ENCODE measurements around the gene NINJ1.
A peak's percentile ranks its signal among the peaks of the same experiment; 100 is the strongest.
"Not testable (repeated sequence)": the region's sequence is repeated elsewhere in the genome, so short reads cannot be mapped to it uniquely, and the experiment has no call there.

Gene NINJ1

DNA sequence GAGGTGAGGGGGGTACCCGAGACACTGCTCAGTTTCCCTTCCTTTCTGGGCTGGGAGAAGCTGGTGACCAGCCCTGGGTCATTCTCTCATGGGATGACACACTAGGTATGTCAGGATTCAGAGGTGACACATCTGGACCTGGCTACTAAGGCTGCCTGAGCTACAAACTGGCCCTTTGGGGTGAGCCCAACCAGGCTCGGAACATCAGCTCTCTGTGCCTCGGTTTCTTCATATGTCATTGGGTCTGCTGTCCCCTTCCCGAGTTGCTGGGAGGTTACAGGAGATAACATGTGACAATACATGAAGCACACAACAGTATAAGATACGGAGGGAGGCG, 26.3 kb downstream of the NINJ1 start:
- TF ChIP-seq, protein P1, sequence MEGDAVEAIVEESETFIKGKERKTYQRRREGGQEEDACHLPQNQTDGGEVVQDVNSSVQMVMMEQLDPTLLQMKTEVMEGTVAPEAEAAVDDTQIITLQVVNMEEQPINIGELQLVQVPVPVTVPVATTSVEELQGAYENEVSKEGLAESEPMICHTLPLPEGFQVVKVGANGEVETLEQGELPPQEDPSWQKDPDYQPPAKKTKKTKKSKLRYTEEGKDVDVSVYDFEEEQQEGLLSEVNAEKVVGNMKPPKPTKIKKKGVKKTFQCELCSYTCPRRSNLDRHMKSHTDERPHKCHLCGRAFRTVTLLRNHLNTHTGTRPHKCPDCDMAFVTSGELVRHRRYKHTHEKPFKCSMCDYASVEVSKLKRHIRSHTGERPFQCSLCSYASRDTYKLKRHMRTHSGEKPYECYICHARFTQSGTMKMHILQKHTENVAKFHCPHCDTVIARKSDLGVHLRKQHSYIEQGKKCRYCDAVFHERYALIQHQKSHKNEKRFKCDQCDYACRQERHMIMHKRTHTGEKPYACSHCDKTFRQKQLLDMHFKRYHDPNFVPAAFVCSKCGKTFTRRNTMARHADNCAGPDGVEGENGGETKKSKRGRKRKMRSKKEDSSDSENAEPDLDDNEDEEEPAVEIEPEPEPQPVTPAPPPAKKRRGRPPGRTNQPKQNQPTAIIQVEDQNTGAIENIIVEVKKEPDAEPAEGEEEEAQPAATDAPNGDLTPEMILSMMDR (IDR thresholded peaks at IDR 0.05; ENCODE audit: low read length, missing control alignments): no peak
- DNase-seq (ENCODE audit: low read depth): no peak
- no peak overlapping the region for H3K4me3 ChIP-seq (replicated peaks; ENCODE audit: low read depth, low read length)

DNA sequence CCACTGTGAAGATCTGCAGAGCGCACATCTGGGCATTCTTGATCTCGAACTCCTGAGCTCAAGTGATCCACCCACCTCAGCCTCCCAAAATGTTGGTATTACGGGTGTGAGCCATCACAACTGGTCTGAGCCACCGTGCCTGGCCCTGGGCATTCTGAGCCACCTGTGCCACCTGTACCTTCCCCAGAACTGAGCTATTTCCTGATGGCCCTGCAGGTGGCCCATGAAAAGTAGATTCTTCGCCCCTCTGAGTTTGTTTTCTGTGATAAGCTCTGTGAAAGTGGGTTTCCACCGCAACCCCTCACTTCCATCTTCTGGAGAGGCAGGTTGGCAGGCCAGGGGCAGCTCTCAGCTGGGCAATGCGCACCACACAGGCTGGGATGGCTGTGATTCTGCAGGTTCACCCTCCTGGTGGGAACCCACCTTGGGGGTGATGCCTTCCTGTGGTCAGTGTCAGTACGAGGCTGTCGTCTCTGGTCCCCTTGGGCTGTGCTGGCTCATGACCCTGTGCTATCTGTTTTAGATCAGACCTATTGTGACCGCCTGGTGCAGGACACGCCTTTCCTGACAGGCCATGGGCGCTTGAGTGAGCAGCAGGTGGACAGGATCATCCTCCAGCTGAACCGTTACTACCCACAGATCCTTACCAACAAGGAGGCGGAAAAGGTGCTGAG, 26.8 kb downstream of the NINJ1 start:
- no peak for DNase-seq (ENCODE audit: low read depth)
- TF ChIP-seq, protein P1 (IDR thresholded peaks at IDR 0.05; ENCODE audit: low read length, missing control alignments): no peak
- no peak overlapping the region for H3K4me3 ChIP-seq (replicated peaks; ENCODE audit: low read depth, low read length)

DNA sequence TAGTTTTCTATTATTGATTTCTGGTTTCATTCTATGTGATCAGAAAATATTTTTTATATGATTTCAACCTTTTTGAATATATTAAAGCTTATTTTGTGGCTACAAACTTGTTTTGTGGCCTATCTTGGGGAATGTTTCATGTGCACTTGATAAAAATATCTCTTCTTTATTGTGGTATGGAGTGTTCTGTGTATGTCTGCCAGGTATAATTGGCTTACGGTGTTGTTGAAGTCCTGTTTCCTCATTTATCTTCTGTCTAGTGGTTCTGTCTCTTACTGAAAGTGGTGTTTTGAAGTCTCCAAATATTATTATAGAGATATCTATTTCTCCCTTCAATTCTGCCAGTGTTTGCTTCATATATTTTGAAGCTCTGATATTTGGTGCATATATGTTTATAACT, 28.4 kb downstream of the NINJ1 start:
- TF ChIP-seq, protein P1 (IDR thresholded peaks at IDR 0.05; ENCODE audit: low read length, missing control alignments): no peak
- no peak for DNase-seq (ENCODE audit: low read depth)
- no peak overlapping the region for H3K4me3 ChIP-seq (replicated peaks; ENCODE audit: low read depth, low read length)

DNA sequence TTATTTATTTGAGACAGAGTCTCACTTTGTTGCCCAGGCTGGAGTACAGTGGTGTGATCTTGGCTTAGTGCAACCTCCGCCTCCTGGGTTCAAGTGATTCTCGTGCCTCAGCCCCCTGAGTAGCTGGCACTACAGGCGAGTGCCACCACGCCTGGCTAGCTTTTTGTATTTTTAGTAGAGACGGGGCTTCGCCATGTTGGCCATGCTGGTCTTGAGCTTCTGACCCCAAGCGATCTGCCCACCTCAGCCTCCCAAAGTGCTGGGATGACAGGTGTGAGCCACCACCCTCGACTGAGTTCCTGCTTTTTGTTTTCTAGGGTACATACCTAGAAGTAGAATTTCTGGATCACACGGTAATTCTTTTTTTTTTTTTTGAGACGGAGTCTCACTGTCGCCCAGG, 33.0 kb downstream of the NINJ1 start:
- not testable (repeated sequence) for H3K4me3 ChIP-seq (replicated peaks; ENCODE audit: low read depth, low read length); DNase-seq (ENCODE audit: low read depth)

DNA sequence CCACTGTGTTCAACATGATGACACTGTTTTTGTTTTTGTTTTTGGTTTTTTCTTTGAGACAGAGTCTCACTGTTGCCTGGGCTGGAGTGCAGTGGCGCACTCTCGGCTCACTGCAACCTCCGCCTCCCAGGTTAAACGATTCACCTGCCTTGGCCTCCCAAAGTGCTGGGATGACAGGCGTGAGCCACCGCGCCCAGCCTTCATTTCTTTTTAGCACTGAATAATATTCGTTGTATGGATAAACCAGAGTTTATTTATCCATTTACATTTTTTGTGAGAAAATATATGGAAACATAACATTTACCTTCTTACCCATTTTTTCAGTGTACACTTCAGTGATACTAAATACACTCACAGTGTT, 33.8 kb downstream of the NINJ1 start:
- DNase-seq (ENCODE audit: low read depth): no peak
- TF ChIP-seq, protein P1 (IDR thresholded peaks at IDR 0.05; ENCODE audit: low read length, missing control alignments): no peak
- no peak overlapping the region for H3K4me3 ChIP-seq (replicated peaks; ENCODE audit: low read depth, low read length)

DNA sequence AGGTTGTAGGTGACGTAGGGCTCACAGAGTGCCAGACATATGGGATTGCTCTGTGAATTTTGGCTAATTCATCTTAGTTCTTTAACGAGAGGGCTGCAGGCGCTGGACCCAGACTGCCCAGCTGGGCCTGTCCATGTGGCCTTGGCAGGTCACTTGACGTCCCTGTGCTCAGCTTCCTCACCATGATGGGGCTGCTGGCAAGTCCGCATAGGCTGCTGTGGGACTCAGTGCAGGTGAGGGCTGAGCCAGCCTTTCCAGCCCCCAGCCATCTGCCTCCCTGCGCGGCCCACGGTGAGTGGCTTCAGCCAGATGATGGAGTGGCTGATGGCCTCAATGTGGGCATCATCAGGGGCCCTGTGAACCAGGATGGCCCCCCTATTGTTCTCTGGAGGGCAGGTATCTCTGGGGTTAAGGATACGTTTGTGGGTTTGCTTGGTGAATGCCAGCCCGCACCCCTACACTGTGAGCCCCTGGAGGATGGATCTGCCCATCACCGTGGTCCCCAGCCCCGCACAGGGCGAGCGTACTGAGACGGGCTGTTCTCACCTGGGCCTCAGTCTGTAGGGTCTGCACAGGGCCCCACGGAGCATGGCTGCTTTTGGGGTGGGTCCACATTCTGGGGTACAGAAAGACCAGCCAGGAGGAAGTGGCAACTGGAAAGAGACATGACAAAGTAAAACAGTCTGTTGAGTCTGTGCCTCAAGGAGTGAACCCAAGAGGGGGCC, 34.3 kb downstream of the NINJ1 start:
- TF ChIP-seq, protein P1 (IDR thresholded peaks at IDR 0.05; ENCODE audit: low read length, missing control alignments): no peak
- H3K4me3 ChIP-seq (replicated peaks; ENCODE audit: low read depth, low read length): no peak overlapping the region
- no peak for DNase-seq (ENCODE audit: low read depth)

DNA sequence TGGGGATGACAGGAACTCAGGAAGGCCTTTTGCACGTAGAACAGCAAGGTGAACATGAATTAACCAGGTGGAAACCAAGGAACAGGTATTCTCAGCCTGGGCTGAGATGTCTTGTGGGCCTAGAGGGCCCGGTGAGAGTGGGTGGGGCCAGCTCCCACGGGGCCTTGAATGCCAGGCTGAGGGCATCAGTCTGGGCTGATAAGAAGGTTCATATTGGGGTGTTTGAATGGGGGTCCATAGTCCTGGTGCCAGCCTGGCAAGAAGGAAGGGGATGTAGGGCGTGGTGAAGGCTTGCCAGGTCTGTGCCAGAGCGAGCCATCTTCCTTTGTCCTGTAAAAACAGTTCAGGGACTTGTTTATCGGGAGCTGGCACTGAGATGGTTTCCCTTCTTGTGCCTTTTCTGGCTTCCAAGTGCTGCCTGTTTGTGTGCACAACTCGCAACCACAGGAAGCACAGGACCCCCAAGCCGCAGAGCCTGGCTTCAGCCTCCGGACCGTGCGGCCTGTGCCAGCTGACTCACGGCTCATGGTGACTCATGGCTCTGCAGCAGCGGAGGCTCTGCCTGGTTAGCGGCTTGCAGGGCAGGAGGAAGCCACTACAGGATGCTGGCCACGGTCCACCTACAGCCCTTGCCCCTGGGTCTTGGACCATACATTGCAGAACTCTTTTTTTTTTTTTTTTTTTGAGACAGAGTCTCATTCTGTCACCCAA, 35.7 kb downstream of the NINJ1 start:
- TF ChIP-seq, protein P1 (IDR thresholded peaks at IDR 0.05; ENCODE audit: low read length, missing control alignments): no peak
- peak overlapping the region; percentile 81 for H3K4me3 ChIP-seq (replicated peaks; ENCODE audit: low read depth, low read length)
- DNase-seq (ENCODE audit: low read depth): peak; percentile 98

Data from fibroblast of pulmonary artery (primary cell).